Type B pancreatic cell (in vitro differentiated cells): ENCODE results near the gene COL4A1. TPM values are rescaled to one million over a fixed set of nuclear protein-coding genes. Genes with fewer than 3 reads are reported as not detected.

Source experiments
- DNase-seq: peaks from one replicate; pipeline ENCODE4 v3.0.0; 2021; ENCODE audit warnings: mixed read lengths; ENCODE audit not compliant: unreplicated experiment; ENCODE audit errors: extremely low spot score
- H3K27ac Mint-ChIP-seq: 2 replicates; pipeline ENCODE4 v1.8.0; 2021; ENCODE audit warnings: mild to moderate bottlenecking, mixed read lengths
- H3K27me3 Mint-ChIP-seq: 2 replicates; pipeline ENCODE4 v1.8.0; 2021; ENCODE audit warnings: mixed read lengths
- H3K36me3 Mint-ChIP-seq: 2 replicates; pipeline ENCODE4 v1.8.0; 2021; ENCODE audit warnings: mixed read lengths
- H3K4me1 Mint-ChIP-seq: one replicate; pipeline ENCODE4 v1.8.0; 2021; ENCODE audit warnings: mixed read lengths; ENCODE audit not compliant: unreplicated experiment
- H3K4me3 Mint-ChIP-seq: 2 replicates; pipeline ENCODE4 v1.8.0; 2021; ENCODE audit warnings: mild to moderate bottlenecking, mixed read lengths
- H3K9me3 Mint-ChIP-seq: 2 replicates; pipeline ENCODE4 v1.8.0; 2021; ENCODE audit warnings: mixed read lengths
- CTCF ChIP-seq: fragments of 200-600 bp; sonication (generic); conservative IDR thresholded peaks from 2 replicates; pipeline ENCODE4 v1.5.0; 2021; ENCODE audit warnings: antibody characterized with exemption, mild to moderate bottlenecking
- total RNA-seq: library from RNA; stranded (reverse); gene quantifications from 2 replicates; pipeline ENCODE4 v1.2.1, GENCODE V29; 2021; ENCODE audit warnings: low replicate concordance

Gene COL4A1
- total RNA-seq, 1 donor from 2014 or later = 83.6 TPM

GRCh38 chr13:110133425-110134235 lies 173.3 kb downstream of the COL4A1 start:
- no peak overlapping the region for H3K27ac Mint-ChIP-seq
- no peak overlapping the region for H3K4me3 Mint-ChIP-seq
- H3K9me3 Mint-ChIP-seq = no peaks in the 10 kb centered on the region
- H3K4me1 Mint-ChIP-seq = peaks cover 31% of the 10 kb centered on the region
- peaks cover 50% of the 10 kb centered on the region for H3K27me3 Mint-ChIP-seq
- H3K36me3 Mint-ChIP-seq = no peaks in the 10 kb centered on the region
- TF ChIP-seq CTCF = no peak
- peak; percentile 43 for DNase-seq

- H3K27ac Mint-ChIP-seq = no peak overlapping the region
- H3K36me3 Mint-ChIP-seq = no peaks in the 10 kb centered on the region
- peaks cover 29% of the 10 kb centered on the region for H3K4me1 Mint-ChIP-seq
- no peak for DNase-seq
- H3K9me3 Mint-ChIP-seq = no peaks in the 10 kb centered on the region
- peaks cover 48% of the 10 kb centered on the region for H3K27me3 Mint-ChIP-seq
- no peak overlapping the region for H3K4me3 Mint-ChIP-seq
- no peak for TF ChIP-seq CTCF
Observed at GRCh38 chr13:110132225-110132982, 174.6 kb downstream of the COL4A1 start.

GRCh38 chr13:110131424-110131823 lies 175.5 kb downstream of the COL4A1 start:
- peaks cover 35% of the 10 kb centered on the region for H3K4me1 Mint-ChIP-seq
- no peak overlapping the region for H3K4me3 Mint-ChIP-seq
- H3K9me3 Mint-ChIP-seq = no peaks in the 10 kb centered on the region
- H3K27ac Mint-ChIP-seq = no peak overlapping the region
- H3K36me3 Mint-ChIP-seq = no peaks in the 10 kb centered on the region
- no peak for TF ChIP-seq CTCF
- DNase-seq = no peak
- H3K27me3 Mint-ChIP-seq = peaks cover 50% of the 10 kb centered on the region

- TF ChIP-seq CTCF = no peak
- Mint-ChIP-seq H3K4me3 (no peak overlapping the region), H3K36me3 (no peaks in the 10 kb centered on the region), H3K4me1 (peaks cover 41% of the 10 kb centered on the region), H3K27ac (no peak overlapping the region), H3K27me3 (peaks cover 50% of the 10 kb centered on the region), H3K9me3 (no peaks in the 10 kb centered on the region)
- DNase-seq = no peak
Observed at GRCh38 chr13:110130431-110130830, 176.5 kb downstream of the COL4A1 start.

GRCh38 chr13:110129539-110130186 lies 177.3 kb downstream of the COL4A1 start:
- no peak for TF ChIP-seq CTCF
- Mint-ChIP-seq H3K9me3 (no peaks in the 10 kb centered on the region), H3K4me3 (no peak overlapping the region), H3K36me3 (no peaks in the 10 kb centered on the region), H3K4me1 (peaks cover 34% of the 10 kb centered on the region), H3K27me3 (peaks cover 48% of the 10 kb centered on the region), H3K27ac (no peak overlapping the region)
- no peak for DNase-seq
